ENCODE measurements around the gene BLMH. TPM values are rescaled to one million over a fixed set of nuclear protein-coding genes. Genes with fewer than 3 reads are reported as not detected.

Gene BLMH
- total RNA-seq, 1 donor from 2014 or later: 98.8 TPM

- no peak overlapping the region for H3K27ac Mint-ChIP-seq
- H3K27me3 ChIP-seq: no peaks in the 10 kb centered on the region
- H3K27ac ChIP-seq: no peak overlapping the region
- H3K4me3 Mint-ChIP-seq: no peak overlapping the region
- DNase-seq (ENCODE audit: low spot score): no peak
- no peak overlapping the region for H3K4me3 ChIP-seq
- H3K36me3 ChIP-seq: no peaks in the 10 kb centered on the region
- no peak for TF ChIP-seq CTCF (IDR thresholded peaks at IDR 0.05)
- TF ChIP-seq EZH2 (IDR thresholded peaks at IDR 0.05): no peak
- no peak for TF ChIP-seq EZH2phosphoT487 (IDR thresholded peaks at IDR 0.05)
- peaks cover 4% of the 10 kb centered on the region for H3K9me3 Mint-ChIP-seq
- H3K79me2 ChIP-seq (ENCODE audit: low read depth): no peaks in the 10 kb centered on the region
- no peak overlapping the region for H3K4me2 ChIP-seq
- no peak overlapping the region for H2AFZ ChIP-seq (replicated peaks)
- no peaks in the 10 kb centered on the region for H4K20me1 ChIP-seq (ENCODE audit: low read depth)
- H3K36me3 Mint-ChIP-seq: no peaks in the 10 kb centered on the region
- H3K9me3 ChIP-seq (ENCODE audit: low read depth): no peaks in the 10 kb centered on the region
- peaks cover 25% of the 10 kb centered on the region for H3K4me1 ChIP-seq
- H3K4me1 Mint-ChIP-seq: peaks cover 31% of the 10 kb centered on the region
- H3F3A ChIP-seq (ENCODE audit: low read depth): peaks cover 13% of the 10 kb centered on the region
- H3K9ac ChIP-seq: no peak overlapping the region
- H3K27me3 Mint-ChIP-seq (ENCODE audit: insufficient read depth, low read depth): peaks cover 33% of the 10 kb centered on the region
Observed at GRCh38 chr17:30218799-30219198, 72.9 kb downstream of the BLMH start.

- no peak for TF ChIP-seq CTCF (IDR thresholded peaks at IDR 0.05)
- TF ChIP-seq EZH2phosphoT487 (IDR thresholded peaks at IDR 0.05): no peak
- TF ChIP-seq EZH2 (IDR thresholded peaks at IDR 0.05): no peak
- Mint-ChIP-seq H3K4me3 (no peak overlapping the region), H3K9me3 (peaks cover 4% of the 10 kb centered on the region), H3K27ac (no peak overlapping the region), H3K4me1 (peaks cover 22% of the 10 kb centered on the region), H3K27me3 (ENCODE audit: insufficient read depth, low read depth) (peaks cover 30% of the 10 kb centered on the region), H3K36me3 (no peaks in the 10 kb centered on the region)
- Histone ChIP-seq H2AFZ (replicated peaks) (no peak overlapping the region), H3K9ac (no peak overlapping the region), H4K20me1 (ENCODE audit: low read depth) (no peaks in the 10 kb centered on the region), H3K27me3 (no peaks in the 10 kb centered on the region), H3K27ac (no peak overlapping the region), H3K4me2 (no peak overlapping the region), H3K4me3 (no peak overlapping the region), H3K4me1 (peaks cover 20% of the 10 kb centered on the region), H3K79me2 (ENCODE audit: low read depth) (no peaks in the 10 kb centered on the region), H3K36me3 (no peaks in the 10 kb centered on the region), H3F3A (ENCODE audit: low read depth) (peaks cover 8% of the 10 kb centered on the region), H3K9me3 (ENCODE audit: low read depth) (no peaks in the 10 kb centered on the region)
- no peak for DNase-seq (ENCODE audit: low spot score)
Observed at GRCh38 chr17:30217746-30218245, 73.9 kb downstream of the BLMH start.

- no peak for DNase-seq (ENCODE audit: low spot score)
- H3K36me3 Mint-ChIP-seq: no peaks in the 10 kb centered on the region
- no peak overlapping the region for H3K4me2 ChIP-seq
- peaks cover 15% of the 10 kb centered on the region for H3K4me1 Mint-ChIP-seq
- peaks cover 1% of the 10 kb centered on the region for H3F3A ChIP-seq (ENCODE audit: low read depth)
- H3K36me3 ChIP-seq: no peaks in the 10 kb centered on the region
- no peaks in the 10 kb centered on the region for H4K20me1 ChIP-seq (ENCODE audit: low read depth)
- H3K9ac ChIP-seq: no peak overlapping the region
- H3K9me3 ChIP-seq (ENCODE audit: low read depth): no peaks in the 10 kb centered on the region
- H3K27ac Mint-ChIP-seq: no peak overlapping the region
- no peak overlapping the region for H3K27ac ChIP-seq
- H3K27me3 Mint-ChIP-seq (ENCODE audit: insufficient read depth, low read depth): peaks cover 32% of the 10 kb centered on the region
- TF ChIP-seq CTCF (IDR thresholded peaks at IDR 0.05): no peak
- TF ChIP-seq EZH2phosphoT487 (IDR thresholded peaks at IDR 0.05): no peak
- no peak for TF ChIP-seq EZH2 (IDR thresholded peaks at IDR 0.05)
- no peak overlapping the region for H3K4me3 ChIP-seq
- no peak overlapping the region for H3K4me3 Mint-ChIP-seq
- no peaks in the 10 kb centered on the region for H3K79me2 ChIP-seq (ENCODE audit: low read depth)
- peaks cover 4% of the 10 kb centered on the region for H3K9me3 Mint-ChIP-seq
- no peaks in the 10 kb centered on the region for H3K27me3 ChIP-seq
- peaks cover 13% of the 10 kb centered on the region for H3K4me1 ChIP-seq
- no peak overlapping the region for H2AFZ ChIP-seq (replicated peaks)
Observed at GRCh38 chr17:30217054-30217453, 74.7 kb downstream of the BLMH start.
